Lower leg skin (tissue), 3 donors: ENCODE measurements around the gene ITGB3.

ENCODE experiments used
- CTCF ChIP-seq, 3 donors: fragments of 450-650 bp; IDR thresholded peaks; one replicate each; pipeline ENCODE4 v1.5.1; 2016; ENCODE audit warnings: antibody characterized with exemption in 3 of 3, mild to moderate bottlenecking in 3 of 3, moderate library complexity in 2 of 3
- POLR2A ChIP-seq, 2 donors: fragments of 450-650 bp; IDR thresholded peaks; one replicate each; pipeline ENCODE4 v1.6.1; 2016 to 2017; ENCODE audit warnings: antibody characterized with exemption in 2 of 2, mild to moderate bottlenecking in 1 of 2, moderate library complexity in 1 of 2

- TF ChIP-seq CTCF (IDR thresholded peaks at IDR 0.05) (no peak), POLR2A (IDR thresholded peaks at IDR 0.05) (no peak)
Observed at GRCh38 chr17:47301161-47301560, 47.5 kb downstream of the ITGB3 start.
